Measurements from ENCODE around the gene MAML2.

Gene MAML2

GRCh38 chr11:95993438-95994298 lies 349.3 kb downstream of the MAML2 start:
- DNase-seq = no peak

GRCh38 chr11:95991545-95991944 lies 351.4 kb downstream of the MAML2 start:
- no peak for DNase-seq

- DNase-seq = no peak
Measured at GRCh38 chr11:95991101-95991500, 351.9 kb downstream of the MAML2 start.

- DNase-seq = no peak
Measured at GRCh38 chr11:95989780-95990179, 353.2 kb downstream of the MAML2 start.

- DNase-seq = no peak
Measured at GRCh38 chr11:95989076-95989605, 353.9 kb downstream of the MAML2 start.

- DNase-seq = no peak
Measured at GRCh38 chr11:95985174-95985808, 357.7 kb downstream of the MAML2 start.

- DNase-seq = no peak
Measured at GRCh38 chr11:95984072-95984471, 358.9 kb downstream of the MAML2 start.

GRCh38 chr11:95977534-95978174 lies 365.3 kb downstream of the MAML2 start:
- no peak for DNase-seq

GRCh38 chr11:95976550-95976949 lies 366.4 kb downstream of the MAML2 start:
- no peak for DNase-seq

- DNase-seq = no peak
Measured at GRCh38 chr11:95975343-95975742, 367.7 kb downstream of the MAML2 start.

- no peak for DNase-seq
Measured at GRCh38 chr11:95972060-95972459, 370.9 kb downstream of the MAML2 start.

- DNase-seq = no peak
Measured at GRCh38 chr11:95968585-95968984, 374.4 kb downstream of the MAML2 start.

GRCh38 chr11:95964281-95964680 lies 378.7 kb downstream of the MAML2 start:
- no peak for DNase-seq

GRCh38 chr11:95961758-95962157 lies 381.2 kb downstream of the MAML2 start:
- no peak for DNase-seq

- no peak for DNase-seq
Measured at GRCh38 chr11:95950905-95951304, 392.1 kb downstream of the MAML2 start.

GRCh38 chr11:95948637-95949036 lies 394.4 kb downstream of the MAML2 start:
- no peak for DNase-seq

GRCh38 chr11:95944623-95945022 lies 398.4 kb downstream of the MAML2 start:
- no peak for DNase-seq

- DNase-seq = no peak
Measured at GRCh38 chr11:95943546-95943945, 399.4 kb downstream of the MAML2 start.

GRCh38 chr11:95939091-95939490 lies 403.9 kb downstream of the MAML2 start:
- DNase-seq = no peak

- no peak for DNase-seq
Measured at GRCh38 chr11:95937358-95937757, 405.6 kb downstream of the MAML2 start.

- DNase-seq = no peak
Measured at GRCh38 chr11:95933594-95933993, 409.4 kb downstream of the MAML2 start.

GRCh38 chr11:95931916-95932315 lies 411.1 kb downstream of the MAML2 start:
- DNase-seq = no peak

- no peak for DNase-seq
Measured at GRCh38 chr11:95930948-95931347, 412.0 kb downstream of the MAML2 start.

- DNase-seq = no peak
Measured at GRCh38 chr11:95926726-95927125, 416.3 kb downstream of the MAML2 start.
